Measurements from ENCODE around the gene DTL.
"Not testable (repeated sequence)": the region's sequence is repeated elsewhere in the genome, so short reads cannot be mapped to it uniquely, and the experiment has no call there.

DNA sequence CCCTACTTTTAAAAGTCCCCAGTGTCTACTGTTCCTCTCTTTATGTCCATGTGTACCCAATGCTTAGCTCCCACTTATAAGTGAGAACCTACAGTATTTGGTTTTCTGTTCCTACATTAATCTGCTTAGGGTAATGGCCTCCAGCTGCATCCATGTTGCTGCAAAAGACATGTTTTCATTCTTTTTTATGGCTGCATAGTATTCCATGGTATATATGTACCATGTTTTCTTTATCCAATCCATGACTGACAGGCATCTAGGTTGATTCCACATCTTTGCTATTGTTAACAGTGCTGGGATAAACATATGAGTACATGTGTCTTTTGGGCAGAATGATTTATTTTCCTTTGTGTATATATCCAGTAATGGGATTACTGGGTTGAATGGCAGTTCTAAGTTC is 12.6 kb upstream of the DTL start:
- not testable (repeated sequence) for TF ChIP-seq TEAD4 (IDR thresholded peaks at IDR 0.05; ENCODE audit: borderline replicate concordance, insufficient read depth); JUND (IDR thresholded peaks at IDR 0.05); SMC3 (IDR thresholded peaks at IDR 0.05; ENCODE audit: low read depth, low read length); PBX3 (IDR thresholded peaks at IDR 0.05); USF2 (IDR thresholded peaks at IDR 0.05; ENCODE audit: borderline replicate concordance, low read depth, low read length); FOSL2 (IDR thresholded peaks at IDR 0.05; ENCODE audit: borderline replicate concordance, low read depth); YY1 (IDR thresholded peaks at IDR 0.05; ENCODE audit: low read depth); POLR2AphosphoS5 (IDR thresholded peaks at IDR 0.05; ENCODE audit: low read depth, low read length)
- TF ChIP-seq, protein P1, sequence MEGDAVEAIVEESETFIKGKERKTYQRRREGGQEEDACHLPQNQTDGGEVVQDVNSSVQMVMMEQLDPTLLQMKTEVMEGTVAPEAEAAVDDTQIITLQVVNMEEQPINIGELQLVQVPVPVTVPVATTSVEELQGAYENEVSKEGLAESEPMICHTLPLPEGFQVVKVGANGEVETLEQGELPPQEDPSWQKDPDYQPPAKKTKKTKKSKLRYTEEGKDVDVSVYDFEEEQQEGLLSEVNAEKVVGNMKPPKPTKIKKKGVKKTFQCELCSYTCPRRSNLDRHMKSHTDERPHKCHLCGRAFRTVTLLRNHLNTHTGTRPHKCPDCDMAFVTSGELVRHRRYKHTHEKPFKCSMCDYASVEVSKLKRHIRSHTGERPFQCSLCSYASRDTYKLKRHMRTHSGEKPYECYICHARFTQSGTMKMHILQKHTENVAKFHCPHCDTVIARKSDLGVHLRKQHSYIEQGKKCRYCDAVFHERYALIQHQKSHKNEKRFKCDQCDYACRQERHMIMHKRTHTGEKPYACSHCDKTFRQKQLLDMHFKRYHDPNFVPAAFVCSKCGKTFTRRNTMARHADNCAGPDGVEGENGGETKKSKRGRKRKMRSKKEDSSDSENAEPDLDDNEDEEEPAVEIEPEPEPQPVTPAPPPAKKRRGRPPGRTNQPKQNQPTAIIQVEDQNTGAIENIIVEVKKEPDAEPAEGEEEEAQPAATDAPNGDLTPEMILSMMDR (IDR thresholded peaks at IDR 0.05), result not testable (repeated sequence)
- TF ChIP-seq, protein P2, sequence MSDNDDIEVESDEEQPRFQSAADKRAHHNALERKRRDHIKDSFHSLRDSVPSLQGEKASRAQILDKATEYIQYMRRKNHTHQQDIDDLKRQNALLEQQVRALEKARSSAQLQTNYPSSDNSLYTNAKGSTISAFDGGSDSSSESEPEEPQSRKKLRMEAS (IDR thresholded peaks at IDR 0.05; ENCODE audit: low read depth), result not testable (repeated sequence)
- TF ChIP-seq, protein P3, sequence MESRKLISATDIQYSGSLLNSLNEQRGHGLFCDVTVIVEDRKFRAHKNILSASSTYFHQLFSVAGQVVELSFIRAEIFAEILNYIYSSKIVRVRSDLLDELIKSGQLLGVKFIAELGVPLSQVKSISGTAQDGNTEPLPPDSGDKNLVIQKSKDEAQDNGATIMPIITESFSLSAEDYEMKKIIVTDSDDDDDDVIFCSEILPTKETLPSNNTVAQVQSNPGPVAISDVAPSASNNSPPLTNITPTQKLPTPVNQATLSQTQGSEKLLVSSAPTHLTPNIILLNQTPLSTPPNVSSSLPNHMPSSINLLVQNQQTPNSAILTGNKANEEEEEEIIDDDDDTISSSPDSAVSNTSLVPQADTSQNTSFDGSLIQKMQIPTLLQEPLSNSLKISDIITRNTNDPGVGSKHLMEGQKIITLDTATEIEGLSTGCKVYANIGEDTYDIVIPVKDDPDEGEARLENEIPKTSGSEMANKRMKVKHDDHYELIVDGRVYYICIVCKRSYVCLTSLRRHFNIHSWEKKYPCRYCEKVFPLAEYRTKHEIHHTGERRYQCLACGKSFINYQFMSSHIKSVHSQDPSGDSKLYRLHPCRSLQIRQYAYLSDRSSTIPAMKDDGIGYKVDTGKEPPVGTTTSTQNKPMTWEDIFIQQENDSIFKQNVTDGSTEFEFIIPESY (IDR thresholded peaks at IDR 0.05; ENCODE audit: borderline replicate concordance, low read depth), result not testable (repeated sequence)

Data from SK-N-SH (cell line).